ENCODE measurements around the gene FRMD6.
"Not testable (repeated sequence)": the region's sequence is repeated elsewhere in the genome, so short reads cannot be mapped to it uniquely, and the experiment has no call there.

Gene FRMD6

GRCh38 chr14:51633298-51633697 lies 18.4 kb upstream of the FRMD6 start:
- not testable (repeated sequence) for DNase-seq

- no peak for DNase-seq
These were observed 15.6 kb upstream of the FRMD6 start for GRCh38 chr14:51636109-51636508.

- peak; percentile 37 for DNase-seq
These were observed 13.4 kb upstream of the FRMD6 start for GRCh38 chr14:51638071-51638944.

GRCh38 chr14:51639668-51640316 lies 11.9 kb upstream of the FRMD6 start:
- no peak for DNase-seq

GRCh38 chr14:51643140-51643539 lies 8.6 kb upstream of the FRMD6 start:
- no peak for DNase-seq

- no peak for DNase-seq
These were observed 7.3 kb upstream of the FRMD6 start for GRCh38 chr14:51644217-51644933.

- no peak for DNase-seq
These were observed 3.4 kb upstream of the FRMD6 start for GRCh38 chr14:51648296-51648695.

GRCh38 chr14:51650716-51651387 lies 858 bp upstream of the FRMD6 start:
- DNase-seq: peak; percentile 15

- DNase-seq: peak; percentile 17
These were observed 713 bp downstream of the FRMD6 start for GRCh38 chr14:51652168-51653078.

GRCh38 chr14:51653079-51653774 lies 1.5 kb downstream of the FRMD6 start:
- peak; percentile 23 for DNase-seq

- no peak for DNase-seq
These were observed 2.2 kb downstream of the FRMD6 start for GRCh38 chr14:51653775-51654532.

GRCh38 chr14:51654533-51654845 lies 2.8 kb downstream of the FRMD6 start:
- DNase-seq: no peak

GRCh38 chr14:51657762-51658161 lies 6.1 kb downstream of the FRMD6 start:
- DNase-seq: no peak

GRCh38 chr14:51658441-51659173 lies 6.9 kb downstream of the FRMD6 start:
- DNase-seq: no peak

- no peak for DNase-seq
These were observed 9.0 kb downstream of the FRMD6 start for GRCh38 chr14:51660741-51661140.

GRCh38 chr14:51661504-51661903 lies 9.8 kb downstream of the FRMD6 start:
- DNase-seq: no peak

- no peak for DNase-seq
These were observed 12.1 kb downstream of the FRMD6 start for GRCh38 chr14:51663783-51664326.

- DNase-seq: no peak
These were observed 14.4 kb downstream of the FRMD6 start for GRCh38 chr14:51666070-51666469.

- DNase-seq: no peak
These were observed 15.1 kb downstream of the FRMD6 start for GRCh38 chr14:51666826-51667225.

- no peak for DNase-seq
These were observed 17.2 kb downstream of the FRMD6 start for GRCh38 chr14:51668870-51669269.
